ENCODE data around the gene GPS1.

- no peak for TF ChIP-seq POLR2A (IDR thresholded peaks at IDR 0.05; ENCODE audit: extremely low read depth, insufficient read length)
- TF ChIP-seq CTCF (IDR thresholded peaks at IDR 0.05; ENCODE audit: low read depth, low read length) = no peak
- no peak for TF ChIP-seq MAX (IDR thresholded peaks at IDR 0.05; ENCODE audit: low read depth, low read length)
Measured at GRCh38 chr17:82106688-82107305, 55.1 kb downstream of the GPS1 start.
